Karpas-422 (cell line): ENCODE results near the gene PCSK6. TPM values are rescaled to one million over a fixed set of nuclear protein-coding genes. Genes with fewer than 3 reads are reported as not detected.
"Not testable (repeated sequence)": the region's sequence is repeated elsewhere in the genome, so short reads cannot be mapped to it uniquely, and the experiment has no call there.

Experiments
- DNase-seq: peaks from one replicate; pipeline ENCODE4 v3.0.0-alpha.2; 2015
- H2AFZ ChIP-seq: fragments of 200-600 bp; sonication (generic); 2 replicates; pipeline ENCODE4 v1.6.1; 2014; ENCODE audit warnings: antibody characterized with exemption, low read length, mixed read lengths
- H3K27ac ChIP-seq: fragments of 200-600 bp; sonication (generic); 2 replicates; pipeline ENCODE4 v1.5.1; 2014; ENCODE audit warnings: mild to moderate bottlenecking, low read length, moderate library complexity
- H3K27me3 ChIP-seq: fragments of 200-600 bp; sonication (generic); 2 replicates; pipeline ENCODE4 v1.6.1; 2014; ENCODE audit warnings: low read length, mixed read lengths
- H3K36me3 ChIP-seq: fragments of 200-600 bp; sonication (generic); 2 replicates; pipeline ENCODE4 v1.6.1; 2014; ENCODE audit warnings: low read length, mixed read lengths; ENCODE audit not compliant: insufficient read depth
- H3K4me1 ChIP-seq: fragments of 200-600 bp; sonication (generic); 2 replicates; pipeline ENCODE4 v1.6.1; 2014; ENCODE audit warnings: mild to moderate bottlenecking, low read length, mixed read lengths
- H3K4me2 ChIP-seq: fragments of 200-600 bp; sonication (generic); 2 replicates; pipeline ENCODE4 v1.6.1; 2014; ENCODE audit warnings: low read length, low read depth, mild to moderate bottlenecking; ENCODE audit not compliant: poor library complexity, severe bottlenecking
- H3K4me3 ChIP-seq: fragments of 200-600 bp; sonication (generic); 2 replicates; pipeline ENCODE4 v1.5.1; 2014; ENCODE audit warnings: mild to moderate bottlenecking, antibody characterized with exemption, low read length, mixed read lengths
- H3K79me2 ChIP-seq: fragments of 200-600 bp; sonication (generic); 2 replicates; pipeline ENCODE4 v1.6.1; 2014; ENCODE audit warnings: mild to moderate bottlenecking, low read length, mixed read lengths
- H3K9ac ChIP-seq: fragments of 200-600 bp; sonication (generic); 2 replicates; pipeline ENCODE4 v1.6.0; 2014; ENCODE audit warnings: low read length
- H3K9me2 ChIP-seq: fragments of 200-600 bp; sonication (generic), shearing (Covaris generic); replicated peaks from 2 replicates; pipeline ENCODE4 v1.6.0; 2014; ENCODE audit warnings: mild to moderate bottlenecking, low read length, moderate library complexity; ENCODE audit not compliant: insufficient read depth
- H3K9me3 ChIP-seq: fragments of 300-700, 200-600 bp; sonication (generic); 2 replicates; pipeline ENCODE4 v1.6.1; 2014; ENCODE audit warnings: low read length, mixed read lengths
- H4K20me1 ChIP-seq: fragments of 200-600 bp; sonication (generic); 2 replicates; pipeline ENCODE4 v1.6.1; 2014; ENCODE audit warnings: mild to moderate bottlenecking, antibody characterized with exemption, low read length, low read depth; ENCODE audit not compliant: insufficient read depth
- total RNA-seq: library from RNA; depleted of rRNA; stranded (reverse); fragments of >200 nt; shearing (Covaris generic); gene quantifications from 2 replicates; pipeline ENCODE4 v1.2.3, GENCODE V29; 2014; ENCODE audit warnings: low replicate concordance

Gene PCSK6
- total RNA-seq, 1 experiment from 2014 or later, result 0.19 TPM

- Histone ChIP-seq H4K20me1 (no peaks in the 10 kb centered on the region), H3K4me2 (no peak overlapping the region), H3K9me3 (peaks cover 11% of the 10 kb centered on the region), H2AFZ (no peak overlapping the region), H3K9me2 (no peaks in the 10 kb centered on the region), H3K36me3 (no peaks in the 10 kb centered on the region), H3K27me3 (no peaks in the 10 kb centered on the region), H3K4me3 (no peak overlapping the region), H3K4me1 (no peaks in the 10 kb centered on the region; the same call in 1 of the 2 replicates), H3K79me2 (no peaks in the 10 kb centered on the region), H3K9ac (no peak overlapping the region), H3K27ac (no peak overlapping the region)
- no peak for DNase-seq
Measured at GRCh38 chr15:101338502-101339057, 150.9 kb downstream of the PCSK6 start.

GRCh38 chr15:101337976-101338375, 151.5 kb downstream of the PCSK6 start:
- H3K4me1 ChIP-seq, result no peaks in the 10 kb centered on the region; the same call in 1 of the 2 replicates
- no peak overlapping the region for H3K4me2 ChIP-seq
- H3K79me2 ChIP-seq, result no peaks in the 10 kb centered on the region

GRCh38 chr15:101333907-101334789, 155.4 kb downstream of the PCSK6 start:
- DNase-seq, H3K9ac ChIP-seq, H3K79me2 ChIP-seq, H3K27me3 ChIP-seq, H3K27ac ChIP-seq, H4K20me1 ChIP-seq, H3K4me1 ChIP-seq, H3K4me2 ChIP-seq, H3K9me2 ChIP-seq, H3K36me3 ChIP-seq: not testable (repeated sequence)
- Histone ChIP-seq H3K4me3 (peak overlapping the region; percentile 47), H2AFZ (peak overlapping the region; percentile 98), H3K9me3 (peaks cover 11% of the 10 kb centered on the region)

More at GRCh38 chr15:101337976-101338375, 151.5 kb downstream of the PCSK6 start:
- Histone ChIP-seq H3K9ac (no peak overlapping the region), H2AFZ (no peak overlapping the region), H3K27ac (no peak overlapping the region), H3K9me3 (peaks cover 11% of the 10 kb centered on the region), H3K27me3 (no peaks in the 10 kb centered on the region), H3K9me2 (no peaks in the 10 kb centered on the region), H4K20me1 (no peaks in the 10 kb centered on the region), H3K36me3 (no peaks in the 10 kb centered on the region), H3K4me3 (no peak overlapping the region)
- no peak for DNase-seq

- no peak overlapping the region for H3K4me2 ChIP-seq
- peaks cover 11% of the 10 kb centered on the region for H3K9me3 ChIP-seq
- H3K4me1 ChIP-seq, result no peaks in the 10 kb centered on the region
- no peaks in the 10 kb centered on the region for H3K27me3 ChIP-seq
- H3K9me2 ChIP-seq, result no peaks in the 10 kb centered on the region
- no peak overlapping the region for H2AFZ ChIP-seq
- H3K4me3 ChIP-seq, result no peak overlapping the region
- no peaks in the 10 kb centered on the region for H4K20me1 ChIP-seq
- H3K27ac ChIP-seq, result no peak overlapping the region
- H3K36me3 ChIP-seq, result no peaks in the 10 kb centered on the region
- H3K79me2 ChIP-seq, result no peaks in the 10 kb centered on the region
- DNase-seq, result no peak
- H3K9ac ChIP-seq, result no peak overlapping the region
Measured at GRCh38 chr15:101332061-101332467, 157.4 kb downstream of the PCSK6 start.

GRCh38 chr15:101329867-101330380, 159.6 kb downstream of the PCSK6 start:
- H2AFZ ChIP-seq, result no peak overlapping the region
- no peaks in the 10 kb centered on the region for H3K9me2 ChIP-seq
- H3K4me1 ChIP-seq, result no peaks in the 10 kb centered on the region
- H3K4me2 ChIP-seq, result no peak overlapping the region
- no peaks in the 10 kb centered on the region for H4K20me1 ChIP-seq
- no peaks in the 10 kb centered on the region for H3K79me2 ChIP-seq
- no peak overlapping the region for H3K9ac ChIP-seq
- no peak overlapping the region for H3K4me3 ChIP-seq
- H3K9me3 ChIP-seq, result peaks cover 7% of the 10 kb centered on the region
- no peaks in the 10 kb centered on the region for H3K36me3 ChIP-seq
- H3K27me3 ChIP-seq, result no peaks in the 10 kb centered on the region
- DNase-seq, result no peak
- H3K27ac ChIP-seq, result no peak overlapping the region

GRCh38 chr15:101329309-101329863, 160.1 kb downstream of the PCSK6 start:
- peaks cover 1% of the 10 kb centered on the region for H3K9me3 ChIP-seq
- no peaks in the 10 kb centered on the region for H3K4me1 ChIP-seq
- H4K20me1 ChIP-seq, result no peaks in the 10 kb centered on the region
- no peak for DNase-seq
- H3K4me2 ChIP-seq, result no peak overlapping the region
- no peak overlapping the region for H2AFZ ChIP-seq
- H3K79me2 ChIP-seq, result no peaks in the 10 kb centered on the region
- no peak overlapping the region for H3K9ac ChIP-seq
- H3K27ac ChIP-seq, result no peak overlapping the region
- H3K27me3 ChIP-seq, result no peaks in the 10 kb centered on the region
- no peaks in the 10 kb centered on the region for H3K9me2 ChIP-seq
- no peak overlapping the region for H3K4me3 ChIP-seq
- H3K36me3 ChIP-seq, result no peaks in the 10 kb centered on the region

- no peaks in the 10 kb centered on the region for H3K4me1 ChIP-seq
- H3K9ac ChIP-seq, result no peak overlapping the region
- no peak overlapping the region for H3K4me3 ChIP-seq
- DNase-seq, result no peak
- H4K20me1 ChIP-seq, result no peaks in the 10 kb centered on the region
- no peaks in the 10 kb centered on the region for H3K9me3 ChIP-seq
- H2AFZ ChIP-seq, result no peak overlapping the region
- H3K27me3 ChIP-seq, result no peaks in the 10 kb centered on the region
- no peaks in the 10 kb centered on the region for H3K9me2 ChIP-seq
- H3K36me3 ChIP-seq, result no peaks in the 10 kb centered on the region
- H3K79me2 ChIP-seq, result no peaks in the 10 kb centered on the region
- H3K27ac ChIP-seq, result no peak overlapping the region
- H3K4me2 ChIP-seq, result no peak overlapping the region
Measured at GRCh38 chr15:101328001-101328400, 161.5 kb downstream of the PCSK6 start.

GRCh38 chr15:101327147-101327740, 162.3 kb downstream of the PCSK6 start:
- H3K9me2 ChIP-seq, result no peaks in the 10 kb centered on the region
- H3K4me1 ChIP-seq, result no peaks in the 10 kb centered on the region
- no peak overlapping the region for H3K27ac ChIP-seq
- H2AFZ ChIP-seq, result no peak overlapping the region
- DNase-seq, result no peak
- H3K27me3 ChIP-seq, result no peaks in the 10 kb centered on the region
- no peaks in the 10 kb centered on the region for H3K79me2 ChIP-seq
- no peak overlapping the region for H3K4me3 ChIP-seq
- no peaks in the 10 kb centered on the region for H3K9me3 ChIP-seq
- no peak overlapping the region for H3K4me2 ChIP-seq
- H3K9ac ChIP-seq, result no peak overlapping the region
- H3K36me3 ChIP-seq, result no peaks in the 10 kb centered on the region
- H4K20me1 ChIP-seq, result no peaks in the 10 kb centered on the region
